ENCODE data around the gene CLEC4E.
"Not testable (repeated sequence)": the region's sequence is repeated elsewhere in the genome, so short reads cannot be mapped to it uniquely, and the experiment has no call there.

CLEC4E gene, protein sequence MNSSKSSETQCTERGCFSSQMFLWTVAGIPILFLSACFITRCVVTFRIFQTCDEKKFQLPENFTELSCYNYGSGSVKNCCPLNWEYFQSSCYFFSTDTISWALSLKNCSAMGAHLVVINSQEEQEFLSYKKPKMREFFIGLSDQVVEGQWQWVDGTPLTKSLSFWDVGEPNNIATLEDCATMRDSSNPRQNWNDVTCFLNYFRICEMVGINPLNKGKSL

DNA sequence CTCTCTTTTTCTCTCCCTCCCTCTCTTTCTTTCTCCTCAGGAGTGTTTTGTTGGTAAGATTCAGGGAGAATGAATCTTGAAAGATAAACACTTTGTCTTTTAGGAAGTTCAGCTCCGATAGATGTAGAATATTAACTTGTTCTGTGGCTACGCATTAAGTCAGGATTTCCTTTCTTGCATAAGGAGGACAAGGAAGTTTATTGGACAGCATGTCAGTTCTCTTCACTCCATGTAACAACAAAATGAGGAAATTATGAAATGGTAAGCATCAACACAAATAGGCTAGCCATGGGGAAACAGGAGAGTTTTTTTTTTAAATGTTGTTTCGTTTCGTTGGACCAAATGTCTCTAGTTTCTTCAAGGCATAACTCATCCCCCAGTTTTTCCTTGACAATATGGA, at the start of gene CLEC4E:
Gene CLEC4E, minus strand, starts transcription at position 75 of the 400 bp plus-strand sequence. CDS start 108 bp downstream, outside the sequence.
- DNase-seq (ENCODE audit: low read depth), result not testable (repeated sequence)

- no peak for DNase-seq (ENCODE audit: low read depth)
These were observed 49.0 kb upstream of the CLEC4E start for GRCh38 chr12:8589679-8590078.

GRCh38 chr12:8584478-8584877, 43.8 kb upstream of the CLEC4E start:
- not testable (repeated sequence) for DNase-seq (ENCODE audit: low read depth)

GRCh38 chr12:8584004-8584403, 43.3 kb upstream of the CLEC4E start:
- no peak for DNase-seq (ENCODE audit: low read depth)

DNA sequence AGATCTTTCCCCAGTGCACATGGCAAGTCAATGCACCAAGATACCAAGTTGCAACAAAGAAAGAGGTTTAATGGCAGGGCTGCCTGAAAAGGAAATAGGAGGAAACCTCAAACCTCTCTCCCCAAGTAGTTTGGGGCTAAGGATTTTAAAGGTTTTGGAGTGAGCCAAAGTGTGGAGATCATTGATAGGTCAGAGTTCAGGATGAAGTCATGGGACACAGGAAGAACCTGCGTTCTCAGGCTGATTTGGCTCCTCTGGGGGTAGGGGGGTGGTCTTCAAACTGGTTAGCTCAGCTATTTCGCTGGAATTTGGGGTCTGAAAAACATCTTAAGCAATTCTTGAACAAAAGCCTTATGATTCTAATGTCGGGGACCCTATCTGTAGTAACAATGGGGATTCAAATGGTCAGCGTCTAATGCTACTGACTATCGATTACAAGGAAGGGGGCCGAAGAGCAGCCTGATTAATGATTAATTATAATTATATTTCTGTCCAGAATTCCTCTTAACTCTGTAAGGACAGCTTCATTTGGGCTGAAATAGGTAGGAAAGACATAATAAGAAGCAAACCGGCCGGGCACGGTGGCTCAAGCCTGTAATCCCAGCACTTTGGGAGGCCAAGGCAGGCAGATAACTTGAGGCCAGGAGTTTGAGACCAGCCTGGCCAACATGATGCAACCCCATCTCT, 40.5 kb upstream of the CLEC4E start:
- DNase-seq (ENCODE audit: low read depth), result no peak

- no peak for DNase-seq (ENCODE audit: low read depth)
These were observed 37.2 kb upstream of the CLEC4E start for GRCh38 chr12:8577879-8578278.

- no peak for DNase-seq (ENCODE audit: low read depth)
These were observed 31.8 kb upstream of the CLEC4E start for GRCh38 chr12:8572507-8572906.

DNA sequence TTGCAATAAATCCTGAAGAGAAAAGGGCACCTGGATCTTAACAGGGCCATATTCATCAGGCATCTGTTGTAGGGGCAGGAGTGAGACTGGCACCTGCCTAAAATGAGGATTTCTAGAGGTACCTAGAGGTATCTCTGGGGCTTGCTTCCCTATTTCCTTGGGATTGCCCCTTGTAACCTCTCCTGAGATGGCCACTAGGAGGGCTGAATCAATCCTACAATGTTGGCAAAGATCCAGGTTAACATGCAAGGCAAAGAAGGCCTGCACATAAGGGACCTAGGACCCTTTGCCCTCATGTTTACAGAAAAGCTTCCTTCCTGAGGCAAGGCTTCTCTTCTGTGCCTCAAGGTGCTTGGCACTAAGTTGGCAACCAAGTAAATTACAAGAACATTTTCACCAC, 25.8 kb upstream of the CLEC4E start:
- DNase-seq (ENCODE audit: low read depth), result no peak

GRCh38 chr12:8566052-8566451, 25.3 kb upstream of the CLEC4E start:
- DNase-seq (ENCODE audit: low read depth), result not testable (repeated sequence)

- no peak for DNase-seq (ENCODE audit: low read depth)
These were observed 24.0 kb upstream of the CLEC4E start for GRCh38 chr12:8564656-8565055.

DNA sequence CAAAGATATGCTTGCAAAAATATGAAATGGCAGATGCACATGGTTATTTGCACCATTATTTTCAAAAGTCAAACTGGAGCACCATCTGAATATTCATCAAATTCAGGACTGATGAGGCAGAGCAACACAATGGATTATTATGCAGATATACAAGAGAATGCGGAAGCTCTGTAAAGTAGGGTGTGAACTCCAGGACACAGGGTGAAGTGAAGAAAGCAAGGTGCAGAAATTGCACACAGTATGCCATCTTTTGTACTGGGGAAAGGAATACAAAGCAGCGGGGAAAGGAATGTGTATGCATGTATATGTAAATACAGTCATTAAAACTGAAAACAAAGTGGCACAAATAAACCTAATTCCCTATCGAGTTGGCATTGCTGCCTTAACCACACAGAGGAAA, 22.7 kb upstream of the CLEC4E start:
- DNase-seq (ENCODE audit: low read depth), result no peak

DNA sequence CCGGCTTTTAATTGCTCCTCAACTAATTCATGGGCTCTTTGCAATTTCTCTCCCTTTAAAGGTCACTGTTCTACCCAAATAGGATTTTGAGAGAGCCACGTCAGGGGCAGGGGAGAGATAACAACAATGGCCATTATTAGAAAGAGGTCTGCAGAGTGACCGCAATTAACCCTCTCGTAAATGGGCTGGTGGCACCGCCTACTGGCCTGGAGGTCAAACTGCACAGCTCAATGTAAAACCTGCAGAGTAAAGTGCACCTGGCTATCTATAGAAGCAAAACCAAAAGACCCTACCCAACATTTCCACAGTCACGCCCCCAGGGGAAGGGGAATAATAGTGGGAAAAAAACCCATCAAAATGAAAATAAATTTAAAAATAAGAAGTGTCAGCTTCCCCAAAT, 21.6 kb upstream of the CLEC4E start:
- DNase-seq (ENCODE audit: low read depth), result no peak

GRCh38 chr12:8561011-8561410, 20.3 kb upstream of the CLEC4E start:
- no peak for DNase-seq (ENCODE audit: low read depth)

DNA sequence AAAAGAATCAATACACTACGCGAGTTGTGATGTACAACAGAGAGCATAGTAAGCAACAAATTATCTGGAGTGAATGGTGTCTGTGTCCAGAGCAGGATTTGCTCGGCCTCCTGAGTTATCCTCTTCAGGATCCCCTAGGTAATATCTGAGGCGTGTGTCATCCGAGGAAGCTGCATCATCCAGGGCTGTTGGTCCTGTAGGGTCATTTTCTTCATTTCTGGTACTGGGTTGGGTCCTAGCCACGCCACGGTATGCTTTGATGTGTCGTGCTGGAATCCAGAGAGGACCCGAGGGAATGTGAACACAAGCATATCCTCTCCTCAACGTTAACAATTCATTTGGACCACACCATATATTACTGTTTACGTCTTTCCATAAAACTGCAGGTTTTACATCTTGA, 19.0 kb upstream of the CLEC4E start:
- DNase-seq (ENCODE audit: low read depth), result no peak

DNA sequence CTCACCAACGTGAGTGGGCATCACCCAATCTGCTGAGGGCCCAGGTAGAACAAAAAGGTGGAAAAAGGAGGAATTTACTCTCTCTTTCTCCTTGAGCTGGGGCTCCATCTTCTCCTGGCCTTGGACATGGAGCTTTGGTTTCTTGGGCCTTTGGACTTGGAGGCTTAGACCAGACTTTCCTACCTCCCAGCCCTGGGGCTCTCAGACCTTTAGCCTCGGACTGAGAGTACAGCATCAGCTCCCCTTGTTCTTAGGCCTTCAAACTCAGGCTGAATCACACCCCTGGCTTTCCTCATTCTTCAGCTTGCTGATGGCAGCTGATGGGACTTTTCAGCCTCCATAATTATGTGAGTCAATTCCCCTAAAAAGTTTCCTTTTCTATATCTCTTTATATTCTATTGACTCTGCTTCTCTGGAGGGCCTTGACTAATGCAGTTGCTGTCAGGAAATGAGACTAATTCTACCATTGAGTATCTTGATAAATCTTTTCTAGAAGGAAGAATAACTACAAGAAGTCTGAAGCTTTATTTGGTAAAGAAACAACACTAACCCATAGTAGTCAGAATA, 15.9 kb upstream of the CLEC4E start:
- DNase-seq (ENCODE audit: low read depth), result no peak

GRCh38 chr12:8554451-8555195, 13.9 kb upstream of the CLEC4E start:
- peak; percentile 20 for DNase-seq (ENCODE audit: low read depth)

GRCh38 chr12:8553088-8553627, 12.5 kb upstream of the CLEC4E start:
- DNase-seq (ENCODE audit: low read depth), result no peak

- DNase-seq (ENCODE audit: low read depth), result no peak
These were observed 8.7 kb upstream of the CLEC4E start for GRCh38 chr12:8549381-8549780.

DNA sequence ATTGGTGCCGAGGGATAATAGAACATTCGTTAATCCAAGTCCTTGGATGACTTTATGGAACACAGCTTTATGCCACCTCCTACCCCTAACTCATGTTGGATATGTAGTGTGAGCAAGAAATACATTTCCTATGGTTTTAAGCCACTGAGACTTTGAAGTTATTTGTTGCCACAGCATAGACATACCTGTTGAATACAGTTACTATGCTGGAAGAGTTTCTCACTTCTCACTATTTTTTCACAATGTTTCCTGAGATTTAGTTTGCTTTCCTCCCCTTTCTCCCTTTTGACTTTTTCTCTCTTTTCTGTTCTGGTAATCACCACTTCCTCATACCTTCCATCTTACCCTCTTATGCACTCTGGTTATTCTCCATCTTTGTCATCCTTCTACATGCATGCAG, 7.5 kb upstream of the CLEC4E start:
- DNase-seq (ENCODE audit: low read depth), result no peak

GRCh38 chr12:8547645-8548044, 6.9 kb upstream of the CLEC4E start:
- no peak for DNase-seq (ENCODE audit: low read depth)

- no peak for DNase-seq (ENCODE audit: low read depth)
These were observed 5.9 kb upstream of the CLEC4E start for GRCh38 chr12:8546591-8546990.

- DNase-seq (ENCODE audit: low read depth), result peak; percentile 19
These were observed 3.6 kb upstream of the CLEC4E start for GRCh38 chr12:8544295-8544694.

- no peak for DNase-seq (ENCODE audit: low read depth)
These were observed 857 bp upstream of the CLEC4E start for GRCh38 chr12:8541562-8541961.
